GM12878 (cell line): Measurements from ENCODE around the gene TPST1. TPM values are rescaled to one million over a fixed set of nuclear protein-coding genes. Genes with fewer than 3 reads are reported as not detected.

ENCODE experiments used
- CTCF ChIP-seq, 3 experiments: IDR thresholded peaks in 2 of 3; conservative IDR thresholded peaks in 1 of 3; 2 replicates each; pipeline ENCODE4 v1.5.1; 2011; ENCODE audit warnings: low read depth in 3 of 3, low read length in 3 of 3, mild to moderate bottlenecking in 3 of 3, control low read depth in 2 of 3, moderate library complexity in 2 of 3, inconsistent platforms in 1 of 3, mixed read lengths in 1 of 3; ENCODE audit not compliant: control insufficient read depth in 2 of 3, insufficient read depth in 1 of 3; ENCODE audit errors: extremely low read depth in 1 of 3
- RELA ChIP-seq: fragments of 450-650 bp; IDR thresholded peaks from 2 replicates; pipeline ENCODE4 v1.8.0; 2014; ENCODE audit warnings: borderline replicate concordance; ENCODE audit not compliant: partially characterized antibody
- USF2 ChIP-seq: IDR thresholded peaks from 2 replicates; pipeline ENCODE4 v1.6.1; 2011; ENCODE audit warnings: low read depth, low read length, improper control_type of control experiment, borderline replicate concordance
- polyA plus RNA-seq, 11 experiments: library from polyadenylated mRNA; depleted of rRNA in 4 of 11; unstranded in 6 of 11; stranded (reverse) in 5 of 11; fragments of >200 nt; fragmentation: Nextera tagmentation in 4 of 11; fragmentation: Illumina TruSeq in 1 of 11; extraction: Ambion mirVana in 4 of 11; extraction: Trizol in 1 of 11; gene quantifications; 1 replicate in 1 of 11; 2 replicates in 10 of 11; pipeline versions ENCODE4 v1.2.1 to v1.2.3, GENCODE V29; 2011 to 2016; ENCODE audit warnings: inconsistent platforms in 2 of 11, missing spikeins in 2 of 11, low read depth in 1 of 11
- total RNA-seq, 4 experiments: library from RNA; depleted of rRNA in 3 of 4; stranded (reverse); fragments of >200 nt in 3 of 4; fragmentation: Illumina TruSeq in 1 of 4; extraction: Trizol in 1 of 4; gene quantifications; 2 replicates each; pipeline versions ENCODE4 v1.2.1 to v1.2.3, GENCODE V29; 2013 to 2021
- TF ChIP-seq, protein P1 (sequence below): IDR thresholded peaks from 2 replicates; pipeline ENCODE4 v1.6.1; 2012; ENCODE audit warnings: improper control_type of control experiment, low read depth, low read length; ENCODE audit not compliant: insufficient replicate concordance

The TPST1 gene
- total and polyA plus RNA-seq, 10 of the 15 experiments (the other 5 are each of a cell fraction or from before 2014, with no cell fraction given): 1.1 to 10.6 (median 7.5) TPM

DNA sequence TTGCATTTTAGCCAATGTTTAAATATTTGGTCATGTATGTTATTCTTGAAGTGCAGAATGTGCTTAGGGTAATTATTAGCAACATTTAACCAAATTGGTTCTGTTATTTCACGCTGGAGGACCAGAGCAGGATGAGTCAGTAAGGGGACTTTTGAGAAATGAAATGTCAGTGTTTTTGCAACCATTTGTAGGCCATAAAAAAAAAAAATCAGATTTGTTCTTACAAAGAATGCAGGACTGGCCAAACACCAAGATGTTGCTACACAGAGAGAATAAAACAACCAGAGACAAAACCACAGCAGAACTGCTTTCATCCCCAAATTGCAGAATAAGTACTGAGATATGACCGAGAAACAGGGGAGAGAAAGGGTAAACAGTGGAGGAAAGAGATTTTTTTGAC is 62.1 kb downstream of the TPST1 start (continued):
- TF ChIP-seq CTCF (IDR thresholded peaks at IDR 0.05 in 2 of 3, conservative IDR thresholded peaks at IDR 0.05 in 1 of 3; ENCODE audit: control insufficient read depth in 2 of 3, extremely low read depth in 1 of 3, insufficient read depth in 1 of 3, low read depth in 3 of 3, low read length in 3 of 3) (no peak), USF2 (no peak), RELA (no peak)
- TF ChIP-seq, protein P1, sequence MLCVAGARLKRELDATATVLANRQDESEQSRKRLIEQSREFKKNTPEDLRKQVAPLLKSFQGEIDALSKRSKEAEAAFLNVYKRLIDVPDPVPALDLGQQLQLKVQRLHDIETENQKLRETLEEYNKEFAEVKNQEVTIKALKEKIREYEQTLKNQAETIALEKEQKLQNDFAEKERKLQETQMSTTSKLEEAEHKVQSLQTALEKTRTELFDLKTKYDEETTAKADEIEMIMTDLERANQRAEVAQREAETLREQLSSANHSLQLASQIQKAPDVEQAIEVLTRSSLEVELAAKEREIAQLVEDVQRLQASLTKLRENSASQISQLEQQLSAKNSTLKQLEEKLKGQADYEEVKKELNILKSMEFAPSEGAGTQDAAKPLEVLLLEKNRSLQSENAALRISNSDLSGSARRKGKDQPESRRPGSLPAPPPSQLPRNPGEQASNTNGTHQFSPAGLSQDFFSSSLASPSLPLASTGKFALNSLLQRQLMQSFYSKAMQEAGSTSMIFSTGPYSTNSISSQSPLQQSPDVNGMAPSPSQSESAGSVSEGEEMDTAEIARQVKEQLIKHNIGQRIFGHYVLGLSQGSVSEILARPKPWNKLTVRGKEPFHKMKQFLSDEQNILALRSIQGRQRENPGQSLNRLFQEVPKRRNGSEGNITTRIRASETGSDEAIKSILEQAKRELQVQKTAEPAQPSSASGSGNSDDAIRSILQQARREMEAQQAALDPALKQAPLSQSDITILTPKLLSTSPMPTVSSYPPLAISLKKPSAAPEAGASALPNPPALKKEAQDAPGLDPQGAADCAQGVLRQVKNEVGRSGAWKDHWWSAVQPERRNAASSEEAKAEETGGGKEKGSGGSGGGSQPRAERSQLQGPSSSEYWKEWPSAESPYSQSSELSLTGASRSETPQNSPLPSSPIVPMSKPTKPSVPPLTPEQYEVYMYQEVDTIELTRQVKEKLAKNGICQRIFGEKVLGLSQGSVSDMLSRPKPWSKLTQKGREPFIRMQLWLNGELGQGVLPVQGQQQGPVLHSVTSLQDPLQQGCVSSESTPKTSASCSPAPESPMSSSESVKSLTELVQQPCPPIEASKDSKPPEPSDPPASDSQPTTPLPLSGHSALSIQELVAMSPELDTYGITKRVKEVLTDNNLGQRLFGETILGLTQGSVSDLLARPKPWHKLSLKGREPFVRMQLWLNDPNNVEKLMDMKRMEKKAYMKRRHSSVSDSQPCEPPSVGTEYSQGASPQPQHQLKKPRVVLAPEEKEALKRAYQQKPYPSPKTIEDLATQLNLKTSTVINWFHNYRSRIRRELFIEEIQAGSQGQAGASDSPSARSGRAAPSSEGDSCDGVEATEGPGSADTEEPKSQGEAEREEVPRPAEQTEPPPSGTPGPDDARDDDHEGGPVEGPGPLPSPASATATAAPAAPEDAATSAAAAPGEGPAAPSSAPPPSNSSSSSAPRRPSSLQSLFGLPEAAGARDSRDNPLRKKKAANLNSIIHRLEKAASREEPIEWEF: no peak
